K562 (cell line): Measurements from ENCODE around the gene ZBTB8A. TPM values are rescaled to one million over a fixed set of nuclear protein-coding genes. Genes with fewer than 3 reads are reported as not detected.

Source experiments
- ATAC-seq: fragments of 200-7000 bp; cut with Tn5 transposase; 3 replicates; pipeline ENCODE4 v1.9.1; 2020; ENCODE audit warnings: moderate library complexity
- BruUV-seq: library from RNA; stranded (reverse); fragments of 400-500 nt; replicated peaks from 2 replicates; lab custom pipeline; 2021; lab: Mats Ljungman, UMichigan
- CTCF ChIA-PET: fragments of 300-600 bp; formaldehyde crosslinking; extraction: SDS; loops from one replicate; lab custom pipeline; 2021; ENCODE audit warnings: low intra/inter-chr PET ratio; lab: Yijun Ruan, JAX
- POLR2A ChIA-PET: fragments of 300-600, 350-650 bp; sonication (Branson Sonifier 250); formaldehyde crosslinking; extraction: SDS; loops from one replicate; lab custom pipeline; 2021; ENCODE audit warnings: antibody characterized with exemption, inconsistent platforms; lab: Yijun Ruan, JAX
- DNase-seq, 4 experiments: peaks; one replicate each; pipeline versions ENCODE4 v3.0.0 to v3.0.0-alpha.2; 2011 to 2018; ENCODE audit warnings: low spot score in 3 of 4, mixed read lengths in 3 of 4; ENCODE audit errors: extremely low read depth in 1 of 4
- FAIRE-seq: peaks from 2 replicates; lab custom pipeline; 2011; peaks lifted over from hg19 to GRCh38; lab: Jason Lieb, UNC
- H2AFZ ChIP-seq: 2 replicates; pipeline ENCODE4 v1.6.0; 2011; ENCODE audit warnings: low read depth, low read length, control low read depth, inconsistent platforms
- H3K27ac ChIP-seq: fragments of 200-600 bp; 3 replicates; pipeline ENCODE4 v1.8.0; 2011; ENCODE audit warnings: low read depth, mild to moderate bottlenecking, control low read depth, inconsistent platforms, low read length, moderate library complexity, mixed read lengths; ENCODE audit errors: extremely low read depth
- H3K27me3 ChIP-seq, 2 experiments: fragments of 300-600 bp in 1 of 2; 2 replicates in 1 of 2; 3 replicates in 1 of 2; pipeline versions ENCODE4 v1.6.0 to v1.8.0; 2011; ENCODE audit warnings: inconsistent platforms in 2 of 2, low read length in 2 of 2, mild to moderate bottlenecking in 1 of 2, mixed read lengths in 1 of 2, moderate library complexity in 1 of 2; ENCODE audit not compliant: control insufficient read depth in 2 of 2, insufficient read depth in 2 of 2
- H3K36me3 ChIP-seq: fragments of 300-600 bp; 3 replicates; pipeline ENCODE4 v1.8.0; 2011; ENCODE audit warnings: mild to moderate bottlenecking, low read length, inconsistent platforms; ENCODE audit not compliant: control insufficient read depth, insufficient read depth
- H3K4me1 ChIP-seq, 2 experiments: fragments of 200-600 bp in 1 of 2; replicated peaks in 1 of 2; 2 replicates in 1 of 2; 3 replicates in 1 of 2; pipeline versions ENCODE4 v1.5.1 to v1.8.0; 2011; ENCODE audit warnings: inconsistent platforms in 2 of 2, low read length in 2 of 2, mild to moderate bottlenecking in 1 of 2, mixed read lengths in 1 of 2, moderate library complexity in 1 of 2; ENCODE audit not compliant: control insufficient read depth in 2 of 2, insufficient read depth in 2 of 2
- H3K4me2 ChIP-seq: 2 replicates; pipeline ENCODE4 v1.6.1; 2011; ENCODE audit warnings: low read length, control low read depth, inconsistent platforms, mixed read lengths; ENCODE audit not compliant: insufficient read depth
- H3K4me3 ChIP-seq: fragments of 200-600 bp; sonication (generic), shearing (Covaris generic); 2 replicates; pipeline ENCODE4 v1.5.1; 2016; ENCODE audit warnings: control low read depth, inconsistent platforms
- H3K79me2 ChIP-seq: fragments of 200-600 bp; 3 replicates; pipeline ENCODE4 v1.8.0; 2011; ENCODE audit warnings: low read length, inconsistent platforms; ENCODE audit not compliant: control insufficient read depth, insufficient read depth
- H3K9ac ChIP-seq, 2 experiments: 2 replicates each; pipeline versions ENCODE4 v1.6.0 to v1.6.1; 2011; ENCODE audit warnings: low read depth in 2 of 2, low read length in 2 of 2, control low read depth in 1 of 2, inconsistent platforms in 1 of 2, mild to moderate bottlenecking in 1 of 2, mixed read lengths in 1 of 2; ENCODE audit not compliant: insufficient read depth in 1 of 2
- H3K9me1 ChIP-seq: one replicate; pipeline ENCODE4 v1.6.0; 2011; ENCODE audit warnings: inconsistent platforms, mild to moderate bottlenecking, low read length, moderate library complexity; ENCODE audit not compliant: control insufficient read depth, insufficient read depth
- H3K9me3 ChIP-seq: replicated peaks from 2 replicates; pipeline ENCODE4 v1.5.1; 2011; ENCODE audit warnings: low read depth, low read length, inconsistent platforms; ENCODE audit not compliant: control insufficient read depth, insufficient read depth
- H4K20me1 ChIP-seq: replicated peaks from 2 replicates; pipeline ENCODE4 v1.6.1; 2011; ENCODE audit warnings: low read length, inconsistent platforms, mixed read lengths; ENCODE audit not compliant: control insufficient read depth, insufficient read depth
- FOXJ3 ChIP-seq: sonication (generic); formaldehyde crosslinking; IDR thresholded peaks from 2 replicates; pipeline ENCODE4 v1.4.0; 2020; ENCODE audit warnings: mild to moderate bottlenecking, missing genetic modification reagents
- NFATC3 ChIP-seq: fragments of 450-650 bp; IDR thresholded peaks from 2 replicates; pipeline ENCODE4 v1.6.1; 2017; ENCODE audit warnings: mild to moderate bottlenecking
- ZBTB17 ChIP-seq: fragments of 450-650 bp; formaldehyde crosslinking; IDR thresholded peaks from 2 replicates; pipeline ENCODE4 v1.4.0; 2020; ENCODE audit warnings: mild to moderate bottlenecking
- ZNF224 ChIP-seq: sonication (generic); formaldehyde crosslinking; IDR thresholded peaks from 2 replicates; pipeline ENCODE4 v1.8.0; 2022; ENCODE audit warnings: mild to moderate bottlenecking, missing genetic modification reagents
- ZNF324 ChIP-seq: fragments of 250-450 bp; sonication (Bioruptor Pico); IDR thresholded peaks from 2 replicates; pipeline ENCODE4 v1.4.0; 2020; ENCODE audit warnings: mild to moderate bottlenecking
- WGBS: fragments of 100-300 bp; shearing (Covaris generic); methylation state at CpG from one replicate; pipeline ENCODE4 v1.1.6; 2016; ENCODE audit warnings: low coverage, mixed read lengths; ENCODE audit not compliant: insufficient coverage; ENCODE audit errors: missing lambda C conversion rate; 5-methylcytosine and 5-hydroxymethylcytosine counted together
- in situ Hi-C: fragments of 300-500 bp; cut with MboI; formaldehyde crosslinking; loops from 4 replicates; pipeline ENCODE4 v1.15.0; 2018; ENCODE audit warnings: inconsistent platforms, mixed read lengths
- intact Hi-C: fragments of 100-400 bp; cut with micrococcal nuclease; formaldehyde crosslinking; loops from 2 replicates; pipeline ENCODE4 v1.14.2; 2022
- polyA plus RNA-seq, 8 experiments: library from polyadenylated mRNA; depleted of rRNA in 4 of 8; stranded (reverse) in 5 of 8; unstranded in 3 of 8; fragments of >200 nt; fragmentation: Nextera tagmentation in 2 of 8; fragmentation: Illumina TruSeq in 1 of 8; extraction: Ambion mirVana in 2 of 8; extraction: Trizol in 1 of 8; gene quantifications; 2 replicates each; pipeline versions ENCODE4 v1.2.1 to v1.2.3, GENCODE V29; 2011 to 2014; ENCODE audit warnings: inconsistent platforms in 1 of 8, missing spikeins in 1 of 8
- total RNA-seq, 7 experiments: library from RNA; depleted of rRNA in 6 of 7; stranded (reverse); fragments of >200 nt in 6 of 7; fragmentation: Illumina TruSeq in 2 of 7; extraction: Trizol in 2 of 7; gene quantifications; 2 replicates each; pipeline versions ENCODE4 v1.2.1 to v1.2.3, GENCODE V29; 2011 to 2021; ENCODE audit warnings: low replicate concordance in 1 of 7
- TF ChIP-seq, protein P1 (sequence below): fragments of 450-650 bp; IDR thresholded peaks from 2 replicates; pipeline ENCODE4 v1.6.1; 2017; ENCODE audit warnings: antibody characterized with exemption, mild to moderate bottlenecking
- TF ChIP-seq, protein P2 (sequence below): fragments of 150-350 bp; IDR thresholded peaks from 2 replicates; pipeline ENCODE4 v1.6.1; 2014; ENCODE audit warnings: low read depth, mild to moderate bottlenecking, low read length, borderline replicate concordance
- TF ChIP-seq, protein P3 (sequence below): fragments of 250-450 bp; sonication (Bioruptor Pico); IDR thresholded peaks from 2 replicates; pipeline ENCODE4 v1.5.0; 2022; ENCODE audit warnings: mild to moderate bottlenecking
- TF ChIP-seq, protein P4 (sequence below): fragments of 450-650 bp; formaldehyde crosslinking; IDR thresholded peaks from 2 replicates; pipeline ENCODE4 v1.4.0; 2022; ENCODE audit warnings: missing genetic modification characterization

The ZBTB8A gene
- total and polyA plus RNA-seq, 9 of the 15 experiments (the other 6 are each of a cell fraction or from before 2014, with no cell fraction given): 0.01 to 0.64 (median 0.09) TPM

DNA sequence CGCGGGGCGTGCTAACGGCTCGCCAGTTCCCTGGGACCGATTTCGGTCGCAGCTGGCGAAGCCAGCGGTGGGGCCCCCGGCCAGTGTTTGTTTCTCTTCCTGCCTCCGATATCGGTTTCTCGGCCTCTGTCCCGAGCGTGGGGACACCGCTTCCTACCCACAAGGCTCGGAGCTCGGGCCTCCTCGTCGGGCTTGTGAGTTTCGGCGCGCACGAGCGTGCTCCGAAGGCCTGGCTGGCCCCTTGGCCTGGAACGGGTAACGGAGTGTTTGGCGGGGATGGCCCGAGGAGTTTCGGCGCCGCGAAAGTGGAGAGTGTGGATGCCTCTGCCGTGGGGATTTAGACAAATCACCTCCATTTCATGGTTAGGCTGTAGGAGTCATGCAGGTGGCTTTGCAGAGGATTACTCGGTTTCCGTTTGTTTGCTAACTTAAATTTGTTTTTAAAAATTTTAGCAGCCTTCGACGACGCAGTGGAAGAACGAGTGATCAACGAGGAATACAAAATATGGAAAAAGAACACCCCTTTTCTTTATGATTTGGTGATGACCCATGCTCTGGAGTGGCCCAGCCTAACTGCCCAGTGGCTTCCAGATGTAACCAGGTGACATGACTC lies 112.3 kb downstream of the ZBTB8A start:
- peaks cover 19 to 22% of the 10 kb centered on the region in 2 experiments; a peak in 4 of 5 replicates for H3K4me1 ChIP-seq
- H3K27me3 ChIP-seq: no peaks in the 10 kb centered on the region
- peaks cover 88% of the 10 kb centered on the region for H3K79me2 ChIP-seq
- ATAC-seq (peak; percentile 31), FAIRE-seq (no peak), DNase-seq (no peak)
- H3K9me1 ChIP-seq: no peaks in the 10 kb centered on the region
- H3K36me3 ChIP-seq: peaks cover 57% of the 10 kb centered on the region
- H2AFZ ChIP-seq: peak overlapping the region; percentile 76
- H4K20me1 ChIP-seq: no peaks in the 10 kb centered on the region
- ChIA-PET CTCF (no interaction called here), POLR2A (interaction anchor here (0.6 to 3.0 kb wide), 25 partner anchors 9 to 1389 kb away, joined by 3 to 12 read pairs (median 3); no protein-coding TSS in a partner anchor)
- no TSS peak for BruUV-seq
- intact Hi-C loops: loop anchor here (2.0 kb wide), 1 partner anchor 131 kb away; no protein-coding TSS in a partner anchor
- in situ Hi-C loops: no loop called here
- under 1% methylated on average over 43 of the region's 43 CpGs for WGBS
- H3K9ac ChIP-seq: peak overlapping the region; percentile 99 to 100
- peak overlapping the region; percentile 96 for H3K4me2 ChIP-seq
- peak overlapping the region; percentile 100 for H3K27ac ChIP-seq
- H3K9me3 ChIP-seq: no peaks in the 10 kb centered on the region
- peak overlapping the region; percentile 84 for H3K4me3 ChIP-seq
- TF ChIP-seq ZBTB17 (CRISPR knock-in tag) (peak; percentile 70; the same call in 1 of the 2 replicates), ZNF224 (CRISPR knock-in tag) (0 out of 2 replicates have a peak, but pooled peaks have one; percentile 78), FOXJ3 (CRISPR knock-in tag) (0 out of 2 replicates have a peak, but pooled peaks have one; percentile 62), ZNF324 (0 out of 2 replicates have a peak, but pooled peaks have one; percentile 50), NFATC3 (no peak)
- TF ChIP-seq, protein P1, sequence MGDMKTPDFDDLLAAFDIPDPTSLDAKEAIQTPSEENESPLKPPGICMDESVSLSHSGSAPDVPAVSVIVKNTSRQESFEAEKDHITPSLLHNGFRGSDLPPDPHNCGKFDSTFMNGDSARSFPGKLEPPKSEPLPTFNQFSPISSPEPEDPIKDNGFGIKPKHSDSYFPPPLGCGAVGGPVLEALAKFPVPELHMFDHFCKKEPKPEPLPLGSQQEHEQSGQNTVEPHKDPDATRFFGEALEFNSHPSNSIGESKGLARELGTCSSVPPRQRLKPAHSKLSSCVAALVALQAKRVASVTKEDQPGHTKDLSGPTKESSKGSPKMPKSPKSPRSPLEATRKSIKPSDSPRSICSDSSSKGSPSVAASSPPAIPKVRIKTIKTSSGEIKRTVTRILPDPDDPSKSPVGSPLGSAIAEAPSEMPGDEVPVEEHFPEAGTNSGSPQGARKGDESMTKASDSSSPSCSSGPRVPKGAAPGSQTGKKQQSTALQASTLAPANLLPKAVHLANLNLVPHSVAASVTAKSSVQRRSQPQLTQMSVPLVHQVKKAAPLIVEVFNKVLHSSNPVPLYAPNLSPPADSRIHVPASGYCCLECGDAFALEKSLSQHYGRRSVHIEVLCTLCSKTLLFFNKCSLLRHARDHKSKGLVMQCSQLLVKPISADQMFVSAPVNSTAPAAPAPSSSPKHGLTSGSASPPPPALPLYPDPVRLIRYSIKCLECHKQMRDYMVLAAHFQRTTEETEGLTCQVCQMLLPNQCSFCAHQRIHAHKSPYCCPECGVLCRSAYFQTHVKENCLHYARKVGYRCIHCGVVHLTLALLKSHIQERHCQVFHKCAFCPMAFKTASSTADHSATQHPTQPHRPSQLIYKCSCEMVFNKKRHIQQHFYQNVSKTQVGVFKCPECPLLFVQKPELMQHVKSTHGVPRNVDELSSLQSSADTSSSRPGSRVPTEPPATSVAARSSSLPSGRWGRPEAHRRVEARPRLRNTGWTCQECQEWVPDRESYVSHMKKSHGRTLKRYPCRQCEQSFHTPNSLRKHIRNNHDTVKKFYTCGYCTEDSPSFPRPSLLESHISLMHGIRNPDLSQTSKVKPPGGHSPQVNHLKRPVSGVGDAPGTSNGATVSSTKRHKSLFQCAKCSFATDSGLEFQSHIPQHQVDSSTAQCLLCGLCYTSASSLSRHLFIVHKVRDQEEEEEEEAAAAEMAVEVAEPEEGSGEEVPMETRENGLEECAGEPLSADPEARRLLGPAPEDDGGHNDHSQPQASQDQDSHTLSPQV: peak; percentile 73
- TF ChIP-seq, protein P2, sequence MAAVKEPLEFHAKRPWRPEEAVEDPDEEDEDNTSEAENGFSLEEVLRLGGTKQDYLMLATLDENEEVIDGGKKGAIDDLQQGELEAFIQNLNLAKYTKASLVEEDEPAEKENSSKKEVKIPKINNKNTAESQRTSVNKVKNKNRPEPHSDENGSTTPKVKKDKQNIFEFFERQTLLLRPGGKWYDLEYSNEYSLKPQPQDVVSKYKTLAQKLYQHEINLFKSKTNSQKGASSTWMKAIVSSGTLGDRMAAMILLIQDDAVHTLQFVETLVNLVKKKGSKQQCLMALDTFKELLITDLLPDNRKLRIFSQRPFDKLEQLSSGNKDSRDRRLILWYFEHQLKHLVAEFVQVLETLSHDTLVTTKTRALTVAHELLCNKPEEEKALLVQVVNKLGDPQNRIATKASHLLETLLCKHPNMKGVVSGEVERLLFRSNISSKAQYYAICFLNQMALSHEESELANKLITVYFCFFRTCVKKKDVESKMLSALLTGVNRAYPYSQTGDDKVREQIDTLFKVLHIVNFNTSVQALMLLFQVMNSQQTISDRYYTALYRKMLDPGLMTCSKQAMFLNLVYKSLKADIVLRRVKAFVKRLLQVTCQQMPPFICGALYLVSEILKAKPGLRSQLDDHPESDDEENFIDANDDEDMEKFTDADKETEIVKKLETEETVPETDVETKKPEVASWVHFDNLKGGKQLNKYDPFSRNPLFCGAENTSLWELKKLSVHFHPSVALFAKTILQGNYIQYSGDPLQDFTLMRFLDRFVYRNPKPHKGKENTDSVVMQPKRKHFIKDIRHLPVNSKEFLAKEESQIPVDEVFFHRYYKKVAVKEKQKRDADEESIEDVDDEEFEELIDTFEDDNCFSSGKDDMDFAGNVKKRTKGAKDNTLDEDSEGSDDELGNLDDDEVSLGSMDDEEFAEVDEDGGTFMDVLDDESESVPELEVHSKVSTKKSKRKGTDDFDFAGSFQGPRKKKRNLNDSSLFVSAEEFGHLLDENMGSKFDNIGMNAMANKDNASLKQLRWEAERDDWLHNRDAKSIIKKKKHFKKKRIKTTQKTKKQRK: no peak
- TF ChIP-seq, protein P3, sequence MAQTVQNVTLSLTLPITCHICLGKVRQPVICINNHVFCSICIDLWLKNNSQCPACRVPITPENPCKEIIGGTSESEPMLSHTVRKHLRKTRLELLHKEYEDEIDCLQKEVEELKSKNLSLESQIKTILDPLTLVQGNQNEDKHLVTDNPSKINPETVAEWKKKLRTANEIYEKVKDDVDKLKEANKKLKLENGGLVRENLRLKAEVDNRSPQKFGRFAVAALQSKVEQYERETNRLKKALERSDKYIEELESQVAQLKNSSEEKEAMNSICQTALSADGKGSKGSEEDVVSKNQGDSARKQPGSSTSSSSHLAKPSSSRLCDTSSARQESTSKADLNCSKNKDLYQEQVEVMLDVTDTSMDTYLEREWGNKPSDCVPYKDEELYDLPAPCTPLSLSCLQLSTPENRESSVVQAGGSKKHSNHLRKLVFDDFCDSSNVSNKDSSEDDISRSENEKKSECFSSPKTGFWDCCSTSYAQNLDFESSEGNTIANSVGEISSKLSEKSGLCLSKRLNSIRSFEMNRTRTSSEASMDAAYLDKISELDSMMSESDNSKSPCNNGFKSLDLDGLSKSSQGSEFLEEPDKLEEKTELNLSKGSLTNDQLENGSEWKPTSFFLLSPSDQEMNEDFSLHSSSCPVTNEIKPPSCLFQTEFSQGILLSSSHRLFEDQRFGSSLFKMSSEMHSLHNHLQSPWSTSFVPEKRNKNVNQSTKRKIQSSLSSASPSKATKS (CRISPR knock-in tag): no peak
- TF ChIP-seq, protein P4, sequence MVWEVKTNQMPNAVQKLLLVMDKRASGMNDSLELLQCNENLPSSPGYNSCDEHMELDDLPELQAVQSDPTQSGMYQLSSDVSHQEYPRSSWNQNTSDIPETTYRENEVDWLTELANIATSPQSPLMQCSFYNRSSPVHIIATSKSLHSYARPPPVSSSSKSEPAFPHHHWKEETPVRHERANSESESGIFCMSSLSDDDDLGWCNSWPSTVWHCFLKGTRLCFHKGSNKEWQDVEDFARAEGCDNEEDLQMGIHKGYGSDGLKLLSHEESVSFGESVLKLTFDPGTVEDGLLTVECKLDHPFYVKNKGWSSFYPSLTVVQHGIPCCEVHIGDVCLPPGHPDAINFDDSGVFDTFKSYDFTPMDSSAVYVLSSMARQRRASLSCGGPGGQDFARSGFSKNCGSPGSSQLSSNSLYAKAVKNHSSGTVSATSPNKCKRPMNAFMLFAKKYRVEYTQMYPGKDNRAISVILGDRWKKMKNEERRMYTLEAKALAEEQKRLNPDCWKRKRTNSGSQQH (CRISPR knock-in tag): peak; percentile 3; the same call in 1 of the 2 replicates
